ENCODE data around the gene COX6A2.

DNA sequence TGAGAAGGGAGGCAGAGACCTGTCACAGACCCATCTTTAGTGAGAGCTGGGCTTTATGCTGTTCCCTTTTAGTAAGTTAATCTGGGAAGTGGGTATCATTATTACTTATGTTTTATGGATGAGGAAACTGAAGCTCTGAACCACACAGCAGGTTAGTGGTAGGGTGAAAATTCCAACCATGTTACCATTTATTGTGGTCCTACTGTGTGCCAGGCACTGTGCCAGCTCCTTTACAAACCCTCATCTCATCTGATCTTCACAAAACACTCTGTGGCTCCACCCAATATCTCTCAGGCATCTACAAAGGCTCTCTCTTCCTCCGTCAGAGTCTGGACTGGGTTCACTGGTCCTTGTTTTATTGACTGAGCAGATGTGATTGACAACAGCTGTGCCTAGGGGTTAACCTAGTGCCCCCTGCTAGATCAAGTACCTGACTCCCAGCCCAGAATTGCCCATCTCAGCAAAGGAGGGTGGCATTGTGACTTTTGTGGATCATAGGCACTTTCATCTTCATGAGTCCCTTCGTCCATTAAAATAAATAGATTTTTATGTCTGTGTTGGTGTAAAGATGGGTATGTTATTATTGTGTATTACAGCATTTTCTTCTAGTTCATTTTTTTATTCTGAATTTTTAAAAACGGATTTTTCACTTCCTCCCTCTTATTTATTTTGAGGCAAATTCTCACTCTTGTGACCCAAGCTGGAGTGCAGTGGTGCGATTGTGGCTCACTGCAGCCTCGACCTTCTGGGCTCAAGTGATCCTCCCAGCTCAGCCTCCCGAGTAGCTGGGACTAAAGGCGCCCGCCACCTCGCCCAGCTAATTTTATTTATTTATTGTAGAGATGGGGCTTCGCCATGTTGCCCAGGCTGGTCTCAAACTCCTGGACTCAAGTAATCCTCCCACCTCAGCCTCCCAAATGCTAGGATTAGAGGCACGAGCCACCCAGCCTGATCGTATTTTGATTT, 46.9 kb upstream of the COX6A2 start:
- TF ChIP-seq POLR2AphosphoS5 (IDR thresholded peaks at IDR 0.05; ENCODE audit: low read depth, low read length) (no peak), CTCF (IDR thresholded peaks at IDR 0.05) (no peak), SIN3A (IDR thresholded peaks at IDR 0.05; ENCODE audit: borderline replicate concordance, insufficient read depth, low read depth, low read length) (no peak), REST (IDR thresholded peaks at IDR 0.05; ENCODE audit: insufficient read depth in 1 of 2, low read depth in 2 of 2, low read length in 1 of 2) (no peak), TCF7L2 (IDR thresholded peaks at IDR 0.05; ENCODE audit: low read depth, low read length) (no peak)
